Aorta (tissue), 4 donors: ENCODE data around the gene MFRP. TPM values are rescaled to one million over a fixed set of nuclear protein-coding genes. Genes with fewer than 3 reads are reported as not detected.

ENCODE experiments used
- microRNA-seq, 2 donors: library from miRNA; unstranded; fragments of <30 nt; microRNA quantifications; one replicate each; pipeline ENCODE4 v1.2.0, GENCODE V29; 2020
- polyA plus RNA-seq, 2 donors: library from polyadenylated mRNA; stranded (reverse); fragments of 200-250 nt; gene quantifications; one replicate each; pipeline ENCODE4 v1.2.3, GENCODE V29; 2013
- total RNA-seq, 2 donors: library from RNA; stranded (reverse); fragmentation: NEBNext Ultra II Directional; extraction: Animal tissue kit (Norgen Biotek cat#: 25700); gene quantifications; one replicate each; pipeline ENCODE4 v1.2.1, GENCODE V29; 2021
- donor health status: healthy with polysubstance abuse.
- donor health status: Bipolar disorder and iron deficiency.
- donor health status: DM: no; HTN: no; CAD: no.
- donor health status: DM: yes; HTN: yes; CAD: no.

Gene MFRP
- total and polyA plus RNA-seq, 4 donors, result not detected

Small RNA genes within 50 kb of the gene (microRNA-seq; reads per million reads assigned to microRNA genes)
- gene MIR6756, result 0 to 7.2 reads per million in 2 donors

Other genes with a start within 250 kb of the MFRP start
- gene DPAGT1, start 244.9 kb downstream of the MFRP start, total RNA-seq, result 10 to 100 TPM; 23.6 to 41.8 TPM
- 10 to 100 TPM in 1 of 2 donors, 1 to 10 TPM in 1; 7.3 to 20.2 TPM for gene DPAGT1, start 244.9 kb downstream of the MFRP start, polyA plus RNA-seq
- 10 to 100 TPM in 1 of 2 donors, 1 to 10 TPM in 1; 9.5 to 10.1 TPM for gene C2CD2L, start 239.4 kb downstream of the MFRP start, total RNA-seq
- gene C2CD2L, start 239.4 kb downstream of the MFRP start, polyA plus RNA-seq, result 10 to 100 TPM in 1 of 2 donors, 1 to 10 TPM in 1; 6.6 to 10.3 TPM
- 10 to 100 TPM; 14.3 to 32.4 TPM for gene HINFP, start 225.1 kb downstream of the MFRP start, total RNA-seq
- 10 to 100 TPM; 12.1 to 23.1 TPM for gene HINFP, start 225.1 kb downstream of the MFRP start, polyA plus RNA-seq
- under 1 TPM; 0.45 to 0.75 TPM for gene ABCG4, start 197.7 kb downstream of the MFRP start, total RNA-seq
- gene ABCG4, start 197.7 kb downstream of the MFRP start, polyA plus RNA-seq, result under 1 TPM in 1 of 2 donors, not detected in 1; 0.75 TPM
- gene NLRX1, start 178.0 kb downstream of the MFRP start, total RNA-seq, result 10 to 100 TPM; 12.1 to 17.3 TPM
- 1 to 10 TPM; 5.9 to 9.8 TPM for gene NLRX1, start 178.0 kb downstream of the MFRP start, polyA plus RNA-seq
- gene NHERF4, start 161.2 kb downstream of the MFRP start, total RNA-seq, result under 1 TPM in 1 of 2 donors, not detected in 1; 0.26 TPM
- gene NHERF4, start 161.2 kb downstream of the MFRP start, polyA plus RNA-seq, result 10 to 100 TPM in 1 of 2 donors, under 1 TPM in 1; 0.10 to 13.6 TPM
- gene CBL, start 140.4 kb downstream of the MFRP start, total RNA-seq, result 10 to 100 TPM; 33.0 to 37.4 TPM
- gene CBL, start 140.4 kb downstream of the MFRP start, polyA plus RNA-seq, result 1 to 10 TPM; 3.8 to 5.5 TPM
- gene MCAM, start 29.6 kb downstream of the MFRP start, total RNA-seq, result 1,000 to 10,000 TPM in 1 of 2 donors, 100 to 1,000 TPM in 1; 525 to 1,386 TPM
- 100 to 1,000 TPM; 274 to 486 TPM for gene MCAM, start 29.6 kb downstream of the MFRP start, polyA plus RNA-seq
- 10 to 100 TPM; 16.8 to 17.5 TPM for gene RNF26, start 12.2 kb downstream of the MFRP start, total RNA-seq
- gene RNF26, start 12.2 kb downstream of the MFRP start, polyA plus RNA-seq, result 10 to 100 TPM in 1 of 2 donors, 1 to 10 TPM in 1; 9.4 to 16.5 TPM
- gene C1QTNF5, start 5.8 kb downstream of the MFRP start, total RNA-seq, result 10 to 100 TPM; 42.4 to 88.2 TPM
- gene C1QTNF5, start 5.8 kb downstream of the MFRP start, polyA plus RNA-seq, result 10 to 100 TPM; 19.1 to 22.3 TPM
- 1 to 10 TPM; 1.6 to 3.0 TPM for gene USP2, start 35.0 kb upstream of the MFRP start, total RNA-seq
- gene USP2, start 35.0 kb upstream of the MFRP start, polyA plus RNA-seq, result 1 to 10 TPM in 1 of 2 donors, under 1 TPM in 1; 0.18 to 2.3 TPM
- gene THY1, start 76.5 kb upstream of the MFRP start, total RNA-seq, result 10 to 100 TPM; 19.3 to 80.9 TPM
- 10 to 100 TPM; 10.2 to 12.5 TPM for gene THY1, start 76.5 kb upstream of the MFRP start, polyA plus RNA-seq